Right forelimb (tissue), 1 donor: ENCODE results near the gene HTR1E.
"Not testable (repeated sequence)": the region's sequence is repeated elsewhere in the genome, so short reads cannot be mapped to it uniquely, and the experiment has no call there.

Source experiments
- DNase-seq: peaks from one replicate; pipeline ENCODE4 v3.0.0-alpha.2; 2018

The HTR1E gene, protein sequence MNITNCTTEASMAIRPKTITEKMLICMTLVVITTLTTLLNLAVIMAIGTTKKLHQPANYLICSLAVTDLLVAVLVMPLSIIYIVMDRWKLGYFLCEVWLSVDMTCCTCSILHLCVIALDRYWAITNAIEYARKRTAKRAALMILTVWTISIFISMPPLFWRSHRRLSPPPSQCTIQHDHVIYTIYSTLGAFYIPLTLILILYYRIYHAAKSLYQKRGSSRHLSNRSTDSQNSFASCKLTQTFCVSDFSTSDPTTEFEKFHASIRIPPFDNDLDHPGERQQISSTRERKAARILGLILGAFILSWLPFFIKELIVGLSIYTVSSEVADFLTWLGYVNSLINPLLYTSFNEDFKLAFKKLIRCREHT

DNA sequence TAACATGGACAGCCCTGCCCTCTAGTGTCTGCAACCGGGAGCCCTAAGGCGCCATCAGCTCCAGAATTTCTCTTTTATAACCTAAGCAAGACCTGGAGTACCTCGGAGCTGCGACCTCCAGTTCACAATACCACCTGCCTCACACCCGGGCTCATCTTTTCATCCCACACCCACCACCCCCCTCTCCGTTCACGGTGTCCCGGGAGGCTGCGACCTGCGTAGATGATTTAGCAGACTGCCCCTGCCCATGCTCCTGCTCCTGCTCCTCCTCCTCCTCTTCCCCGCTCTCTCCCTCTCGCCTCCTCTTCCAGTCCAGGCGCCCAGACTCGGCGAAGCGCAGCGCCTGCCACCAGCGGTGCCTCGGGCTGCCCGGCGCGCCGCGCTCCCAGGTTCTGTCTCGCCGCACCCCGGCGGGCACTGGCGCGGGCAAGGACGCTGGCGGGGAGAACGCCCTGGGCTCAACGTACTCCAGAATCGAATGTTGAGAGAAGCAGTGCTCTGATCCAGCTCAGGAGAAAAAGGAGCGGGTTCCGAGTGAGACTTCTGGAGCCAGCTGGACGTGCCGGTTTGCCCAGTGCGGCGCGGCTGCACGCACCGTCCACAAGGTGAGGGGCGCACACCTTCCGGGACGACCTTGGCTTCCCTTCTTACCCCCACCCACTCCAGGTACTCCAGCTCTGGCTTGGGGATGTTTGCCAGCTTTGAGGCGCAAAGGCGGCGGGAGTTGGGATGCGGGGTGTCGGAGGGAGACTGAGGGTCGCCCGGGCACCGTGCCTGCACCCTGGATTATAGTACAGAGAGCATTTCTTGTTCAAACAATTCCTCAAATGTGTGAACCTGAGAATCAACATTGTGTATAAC, at the start of gene HTR1E:
TSS of gene HTR1E (plus strand) at position 310 of the 861 bp plus-strand sequence. CDS start 77,807 bp downstream, outside the sequence.
- peak; percentile 64 for DNase-seq

DNA sequence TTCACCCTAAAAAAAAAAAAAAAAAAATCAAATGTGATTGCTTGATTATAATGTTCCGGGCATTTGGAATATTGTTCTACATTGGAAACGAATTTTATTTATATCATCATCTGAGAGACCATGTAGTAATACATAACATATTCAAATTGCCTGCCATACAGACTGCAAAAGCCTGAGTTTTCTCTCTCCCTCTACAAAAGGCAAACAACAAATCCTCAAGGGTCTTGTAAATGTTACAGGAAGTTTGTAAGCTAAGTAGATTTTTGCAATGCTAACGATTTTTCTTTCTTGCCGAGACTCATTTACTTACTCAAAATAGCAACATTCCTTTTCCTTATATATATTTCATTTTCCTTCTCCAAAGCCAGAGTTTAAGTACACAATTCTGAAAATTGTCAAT, 49.0 kb upstream of the HTR1E start:
- no peak for DNase-seq

DNA sequence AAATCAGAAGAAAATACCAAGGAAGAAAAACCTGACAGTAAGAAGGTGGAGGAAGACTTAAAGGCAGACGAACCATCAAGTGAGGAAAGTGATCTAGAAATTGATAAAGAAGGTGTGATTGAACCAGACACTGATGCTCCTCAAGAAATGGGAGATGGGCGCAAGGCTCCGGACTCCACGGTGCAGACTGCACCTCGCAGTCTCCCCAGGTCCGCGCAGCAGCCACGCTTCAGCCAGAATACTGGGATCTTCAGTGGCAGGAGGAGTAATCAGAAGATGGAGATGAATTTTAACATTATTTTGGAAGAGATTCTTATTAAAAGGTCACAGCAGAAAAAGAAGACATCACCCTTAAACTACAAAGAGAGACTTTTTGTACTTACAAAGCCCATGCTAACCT, 40.1 kb upstream of the HTR1E start:
- not testable (repeated sequence) for DNase-seq

DNA sequence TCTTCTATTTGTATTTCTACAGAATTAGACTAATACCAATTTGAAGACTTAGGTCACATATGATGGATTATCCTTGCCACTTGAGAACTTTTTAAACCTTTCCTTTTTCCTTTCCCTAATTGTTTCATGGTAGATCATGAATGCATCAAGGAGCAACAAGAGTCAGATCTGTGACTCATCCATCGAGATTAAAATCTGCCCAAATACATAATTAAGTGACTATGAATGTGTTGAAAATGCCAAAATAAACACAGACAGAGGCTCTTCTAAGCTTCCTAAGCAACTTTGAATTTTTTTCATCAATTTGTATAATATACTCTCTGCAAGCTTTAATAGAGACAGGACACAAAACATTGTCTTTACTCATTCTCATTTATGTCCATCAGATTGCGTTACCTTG, 23.5 kb upstream of the HTR1E start:
- DNase-seq: no peak

DNA sequence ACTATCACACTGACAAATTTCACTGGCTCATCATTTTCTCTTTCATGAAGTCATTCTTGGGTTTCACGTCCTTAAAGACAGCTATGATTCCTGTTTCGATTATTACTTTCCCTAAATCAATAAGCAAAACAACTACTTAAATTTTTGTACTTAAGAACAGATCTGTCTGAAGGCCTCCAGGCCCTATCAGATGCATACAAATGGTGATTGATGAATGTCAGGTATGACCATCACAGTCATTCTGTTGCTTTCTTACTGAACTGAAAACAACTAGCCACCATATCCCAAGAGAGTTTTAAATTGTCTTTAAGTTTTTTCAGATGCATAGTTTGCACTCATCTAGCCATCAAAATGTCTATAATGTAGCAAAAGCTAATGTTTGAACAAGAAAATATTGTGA, 20.9 kb upstream of the HTR1E start:
- no peak for DNase-seq

DNA sequence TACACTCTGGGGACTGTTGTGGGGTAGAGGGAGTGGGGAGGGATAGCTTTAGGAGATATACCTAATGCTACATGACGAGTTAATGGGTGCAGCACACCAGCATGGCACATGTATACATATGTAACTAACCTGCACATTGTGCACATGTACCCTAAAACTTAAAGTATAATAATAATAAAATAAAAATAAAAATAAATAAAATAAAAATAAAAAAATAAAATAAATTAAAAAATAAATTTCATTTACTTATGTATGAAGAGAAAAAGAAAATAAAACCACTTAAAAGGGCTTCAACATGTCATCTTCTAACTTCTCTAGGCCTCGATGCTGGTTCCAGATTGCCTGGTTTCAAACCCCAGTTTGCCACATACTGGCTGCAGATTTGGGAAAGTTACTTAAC, 10.2 kb upstream of the HTR1E start:
- not testable (repeated sequence) for DNase-seq

DNA sequence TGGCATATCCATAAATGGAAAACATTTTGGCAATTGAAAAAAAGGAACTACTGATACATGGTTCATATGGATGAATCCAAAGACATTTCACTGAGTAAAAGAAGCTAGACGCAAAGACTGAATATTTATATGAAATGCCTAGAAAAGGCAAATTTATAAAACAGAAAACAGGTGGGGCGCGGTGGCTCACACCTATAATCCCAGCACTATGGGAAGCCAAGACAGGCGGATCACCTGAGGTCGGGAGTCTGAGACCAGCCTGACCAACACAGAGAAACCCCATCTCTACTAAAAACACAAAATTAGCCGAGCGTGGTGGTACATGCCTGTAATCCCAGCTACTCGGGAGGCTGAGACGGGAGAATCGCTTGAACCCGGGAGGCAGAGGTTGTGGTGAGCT, 9.5 kb upstream of the HTR1E start:
- not testable (repeated sequence) for DNase-seq

DNA sequence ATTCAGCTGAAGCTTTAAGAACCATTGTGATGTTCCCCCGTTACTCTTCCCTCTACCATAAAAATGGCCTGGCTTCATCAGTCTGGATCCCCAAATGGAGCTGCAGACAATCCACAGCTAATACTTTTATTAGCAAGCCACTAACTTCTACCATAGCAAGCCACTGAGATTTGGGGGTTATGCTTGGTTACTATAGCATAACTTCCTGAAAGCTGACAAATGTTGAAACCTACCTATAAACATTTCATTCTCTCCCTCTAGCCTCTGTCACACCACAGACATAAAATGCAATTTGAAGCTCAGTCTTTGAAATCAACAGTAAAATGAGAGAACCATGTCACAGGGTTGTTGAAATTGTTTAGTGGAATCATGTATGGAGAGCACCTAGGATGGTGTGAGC, 3.0 kb upstream of the HTR1E start:
- DNase-seq: no peak

DNA sequence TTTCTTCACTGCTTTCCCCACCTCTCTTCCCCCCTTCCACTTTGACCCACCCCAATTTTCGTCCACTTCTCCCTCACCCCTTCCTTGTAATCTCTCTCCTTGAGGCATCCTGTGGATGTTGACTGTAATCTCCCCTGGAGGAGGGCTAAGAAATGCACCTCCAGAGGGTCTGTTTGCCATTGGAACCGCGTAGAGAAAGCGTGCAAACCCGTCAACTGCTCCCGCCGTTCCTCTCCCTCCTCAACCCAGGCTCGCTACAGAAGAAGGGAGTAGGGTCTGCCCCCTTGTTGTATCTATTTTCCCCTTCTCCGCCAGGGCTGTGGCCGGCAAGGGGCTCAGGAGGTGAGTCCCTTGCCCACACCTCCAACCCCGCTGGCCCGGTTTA, 502 bp upstream of the HTR1E start:
- DNase-seq: no peak

DNA sequence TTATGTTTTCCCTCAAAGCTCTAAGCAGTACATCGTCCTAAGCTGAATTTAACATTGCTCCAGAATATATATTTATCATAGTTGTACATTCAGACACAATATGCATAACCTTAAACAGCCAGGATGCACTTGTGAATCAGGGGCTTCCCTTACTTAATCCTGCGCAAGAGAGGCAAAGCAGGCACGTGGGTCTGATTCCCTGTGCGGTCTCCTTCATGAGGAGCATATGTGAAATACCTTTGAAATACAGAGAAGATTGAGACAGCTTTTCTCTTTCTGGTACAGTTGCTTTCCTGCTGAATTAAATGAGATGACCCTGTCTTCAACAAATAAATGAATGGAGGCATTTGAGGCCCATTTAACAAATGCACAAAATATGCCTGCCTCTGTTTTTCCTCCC, 1.5 kb downstream of the HTR1E start:
- DNase-seq: no peak

DNA sequence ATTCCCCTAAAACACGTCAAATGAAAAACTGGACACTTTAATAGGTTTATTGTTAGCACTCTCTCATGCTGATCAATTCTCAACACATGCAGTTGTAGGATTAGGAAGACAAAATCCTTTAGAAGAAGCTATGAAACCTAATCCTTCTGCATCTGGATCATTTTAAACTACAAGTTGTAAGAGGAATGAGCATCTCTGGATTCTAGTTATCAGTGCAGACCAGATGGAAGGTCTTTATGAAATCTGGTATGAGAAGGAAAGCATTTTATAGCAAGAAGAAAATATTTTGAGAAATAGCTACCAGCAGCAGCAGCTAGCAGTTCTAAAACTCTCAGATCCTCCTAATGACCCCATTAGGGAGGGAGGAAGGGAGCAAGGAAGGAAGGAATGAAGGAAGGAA, 4.1 kb downstream of the HTR1E start:
- DNase-seq: no peak

DNA sequence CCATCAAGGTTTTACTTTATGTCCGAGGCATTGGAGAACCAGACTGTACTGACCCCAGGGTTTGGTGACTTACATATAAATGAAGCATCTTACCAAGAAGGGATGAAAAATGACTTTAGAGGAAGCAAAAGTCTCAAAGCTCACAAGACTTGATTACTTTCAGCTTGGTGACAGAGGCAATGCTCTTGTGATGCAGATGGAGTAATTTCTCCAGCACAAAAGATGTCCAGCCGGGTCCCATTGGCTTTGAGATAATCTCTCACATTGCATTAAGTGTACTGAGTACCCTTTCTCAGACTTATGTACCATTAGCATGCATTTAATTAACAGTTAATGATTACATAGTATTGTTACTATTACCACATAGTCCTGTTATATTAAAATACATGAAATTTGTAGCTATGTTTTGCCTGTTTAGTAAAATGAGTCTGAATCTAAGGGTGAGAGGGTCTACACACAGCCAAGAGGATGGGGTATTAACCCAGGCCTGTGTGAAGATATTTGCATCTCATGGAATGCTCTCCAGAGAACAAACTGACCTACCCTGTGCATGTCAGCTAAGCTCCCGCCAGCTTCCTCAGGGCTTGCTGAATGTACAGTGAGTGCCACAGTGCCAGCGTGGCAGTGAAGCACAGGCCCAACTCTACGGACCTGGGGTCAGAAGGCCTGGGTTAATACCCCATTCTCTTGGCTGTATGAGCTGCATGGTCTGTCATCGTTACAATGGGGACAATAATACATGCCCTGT, 5.6 kb downstream of the HTR1E start:
- DNase-seq: no peak

DNA sequence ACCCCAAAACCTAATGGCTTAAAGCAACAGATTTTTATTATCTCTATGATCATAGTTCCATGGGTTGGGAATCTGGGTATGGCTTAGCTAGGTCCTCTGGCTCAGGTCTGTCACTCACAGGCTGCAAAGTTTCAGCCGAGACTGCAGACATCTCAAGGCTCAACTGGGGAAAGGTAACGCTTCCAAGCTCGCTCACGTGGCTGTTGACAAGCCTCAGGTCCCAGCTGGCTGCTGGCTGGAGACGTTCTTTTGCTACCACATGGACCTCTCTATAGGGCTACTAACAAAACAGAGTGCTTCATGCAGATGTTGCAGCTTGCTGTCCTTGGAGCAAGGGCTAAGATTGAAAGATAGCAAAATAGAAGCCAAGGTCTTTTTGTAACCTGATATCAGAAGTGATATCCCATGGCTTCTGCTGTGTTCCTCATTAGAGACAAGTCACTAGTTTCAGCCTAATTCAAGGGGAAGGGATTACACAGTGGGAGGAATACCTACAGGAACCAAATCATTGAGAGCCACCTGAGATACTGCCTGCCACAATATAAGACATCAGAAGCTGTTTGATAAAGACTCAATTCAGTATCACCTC, 6.6 kb downstream of the HTR1E start:
- no peak for DNase-seq

DNA sequence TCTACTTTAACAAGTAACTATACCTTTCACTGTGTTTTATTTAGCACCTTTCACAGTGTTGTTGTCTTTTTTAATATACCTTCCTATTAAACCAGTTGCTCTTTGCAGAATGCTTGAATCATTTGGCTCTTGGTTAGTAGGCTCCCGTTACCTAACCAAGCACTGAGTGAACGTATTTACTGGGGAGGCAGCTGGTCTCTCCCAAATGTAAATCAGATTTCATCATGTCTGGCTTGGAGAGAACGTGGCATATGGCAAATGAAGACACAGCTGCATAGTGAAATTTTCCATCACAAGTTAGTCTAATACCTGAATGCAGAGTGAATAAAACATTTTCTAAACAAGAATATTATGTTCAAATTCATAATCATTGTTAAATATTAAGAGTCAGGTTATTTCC, 12.4 kb downstream of the HTR1E start:
- DNase-seq: no peak

DNA sequence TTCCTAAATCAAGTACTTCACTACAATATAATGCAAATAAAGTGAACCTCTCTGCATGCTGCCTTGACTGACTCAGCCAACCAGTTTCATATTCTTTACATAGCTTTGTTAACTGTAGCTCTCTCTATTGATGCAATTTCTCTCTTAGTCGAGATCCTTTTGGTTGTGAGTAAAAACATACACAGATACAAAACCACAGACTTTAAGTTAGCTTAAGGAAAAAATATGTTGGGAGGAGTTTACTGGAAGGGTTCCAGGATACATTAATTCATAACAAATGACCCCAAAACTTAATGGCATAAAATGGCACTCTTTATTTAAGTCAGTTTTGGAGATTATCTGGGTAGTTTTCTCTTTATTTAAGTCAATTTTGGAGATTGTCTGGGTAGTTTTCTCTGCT, 15.7 kb downstream of the HTR1E start:
- no peak for DNase-seq

DNA sequence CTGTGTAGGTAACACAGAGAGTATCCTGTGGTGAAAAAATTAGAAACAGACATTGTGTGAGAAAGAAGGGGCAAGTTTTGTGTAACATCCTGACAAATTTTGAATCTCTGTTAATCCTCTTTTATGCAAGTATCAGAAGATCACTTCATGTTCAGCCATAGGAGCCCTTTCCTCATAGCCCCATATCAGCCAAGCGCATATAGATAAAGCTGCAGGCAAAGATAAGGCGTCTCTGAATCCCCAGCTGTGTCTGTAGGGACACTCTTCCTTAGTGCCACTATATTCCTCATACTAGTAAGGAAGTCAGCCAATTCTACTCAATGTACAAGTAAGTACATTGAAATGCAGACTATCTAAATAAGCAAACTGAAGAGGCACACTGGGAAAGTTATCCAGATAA, 22.3 kb downstream of the HTR1E start:
- no peak for DNase-seq

DNA sequence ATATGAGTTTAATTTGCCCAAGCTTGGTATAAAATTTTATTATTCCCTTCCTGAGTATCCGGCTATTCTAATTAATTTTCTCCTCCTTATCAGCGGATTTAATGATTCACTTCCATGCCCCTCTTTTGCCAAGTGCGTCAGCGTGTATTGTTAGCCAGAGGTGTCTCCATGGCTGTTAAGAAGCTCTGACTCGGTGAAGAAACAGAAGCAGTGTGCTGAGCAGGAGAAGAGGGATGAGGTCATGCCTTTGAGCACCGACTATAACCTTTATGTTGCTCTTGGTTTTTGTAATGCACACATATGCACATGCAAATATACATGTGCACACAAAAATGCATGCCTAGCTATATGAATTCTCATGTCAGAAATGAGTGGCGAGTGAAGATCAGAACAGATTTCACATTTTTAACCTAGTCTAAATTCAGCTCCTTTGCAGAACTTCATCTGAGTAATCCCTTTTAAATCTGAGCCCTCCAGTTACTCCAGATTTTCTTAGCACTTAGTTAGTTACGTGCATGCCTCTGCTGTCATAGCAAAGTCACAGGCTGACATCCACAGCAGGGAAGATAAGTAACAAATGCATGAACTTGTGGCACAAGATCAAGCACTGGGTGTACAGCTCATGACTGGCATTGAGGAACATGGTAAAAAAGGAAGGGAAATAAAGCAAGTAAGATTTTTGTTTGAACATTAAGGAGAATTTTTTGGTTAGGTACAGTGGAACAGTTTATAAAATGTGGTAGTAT, 24.3 kb downstream of the HTR1E start:
- DNase-seq: no peak

DNA sequence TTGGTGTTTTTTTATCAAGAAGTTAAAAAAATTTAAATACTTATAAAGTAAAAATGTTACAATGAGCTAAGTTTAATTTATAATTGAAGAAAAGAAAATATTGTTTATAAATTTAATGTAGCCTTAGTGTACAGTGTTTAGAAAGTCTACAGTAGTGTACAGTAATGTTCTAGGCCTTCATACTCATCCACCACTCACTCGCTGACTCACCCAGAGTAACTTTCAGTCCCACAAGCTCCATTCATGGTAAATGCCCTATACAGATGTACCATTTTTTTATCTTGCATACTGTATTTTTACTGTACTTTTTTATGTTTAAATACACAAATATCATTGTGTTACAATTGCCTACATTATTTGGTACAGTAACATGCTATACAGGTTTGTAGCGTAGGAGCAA, 26.0 kb downstream of the HTR1E start:
- DNase-seq: no peak

DNA sequence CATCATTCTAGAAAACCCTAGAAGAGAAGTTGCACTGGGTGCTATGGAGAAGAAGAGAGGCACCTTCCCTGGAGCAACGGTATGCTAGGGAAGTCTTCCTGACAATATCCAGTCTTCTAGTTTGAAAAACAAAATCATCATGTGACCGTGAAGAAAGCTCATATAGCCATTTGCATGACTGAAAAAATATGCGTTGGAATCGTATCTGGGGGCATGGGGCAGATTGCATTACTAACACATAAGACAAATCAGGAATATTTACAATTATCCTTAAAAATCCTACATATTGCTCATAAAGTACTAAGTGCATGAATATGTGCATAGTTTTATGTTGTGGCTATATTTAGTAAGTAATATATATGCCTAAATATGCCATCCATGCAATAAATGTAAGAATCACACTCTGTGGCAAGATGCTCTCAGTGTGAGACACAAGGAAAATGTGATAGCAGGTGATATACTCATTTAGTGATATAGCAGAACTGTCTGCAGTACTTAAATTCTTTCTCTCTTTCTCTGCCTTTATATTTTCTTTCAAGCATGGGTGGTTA, 26.8 kb downstream of the HTR1E start:
- DNase-seq: no peak

DNA sequence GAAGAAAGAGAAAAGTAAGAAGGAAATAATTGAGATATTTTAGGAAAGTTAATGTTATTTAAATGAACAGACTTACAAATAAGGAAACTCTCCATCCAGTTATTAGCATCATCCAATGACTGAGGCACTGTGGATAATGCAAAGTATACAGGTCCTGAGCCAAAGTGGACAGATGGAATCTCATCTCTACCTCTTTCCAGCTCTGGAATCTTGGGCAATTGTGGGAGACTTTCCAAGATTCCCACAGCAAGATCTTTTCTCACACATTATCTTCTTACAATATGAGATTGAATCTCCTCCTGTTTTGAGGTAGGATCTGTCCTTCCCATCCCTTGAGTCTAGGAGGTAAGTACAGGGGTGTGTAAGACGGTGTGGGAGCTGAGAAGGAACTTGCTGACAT, 28.9 kb downstream of the HTR1E start:
- no peak for DNase-seq

DNA sequence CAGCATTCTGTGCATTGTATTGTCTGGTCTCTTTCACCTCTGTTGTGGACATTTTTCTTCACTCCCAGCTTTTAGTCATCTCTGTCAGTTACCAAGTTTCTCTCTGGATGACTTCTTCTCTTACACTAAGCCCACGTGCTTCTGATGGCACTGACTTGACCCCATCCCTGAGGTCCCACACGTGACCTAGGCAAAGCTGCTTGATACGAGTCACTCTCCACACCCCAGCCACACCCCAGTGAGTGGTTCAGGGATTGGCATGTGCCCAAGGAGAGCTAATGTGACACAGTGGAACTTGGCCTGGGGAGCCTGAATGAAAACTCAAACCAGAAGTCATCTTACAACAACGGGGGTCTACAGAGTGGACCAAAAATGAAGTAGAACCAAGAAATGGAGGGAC, 32.2 kb downstream of the HTR1E start:
- DNase-seq: no peak

DNA sequence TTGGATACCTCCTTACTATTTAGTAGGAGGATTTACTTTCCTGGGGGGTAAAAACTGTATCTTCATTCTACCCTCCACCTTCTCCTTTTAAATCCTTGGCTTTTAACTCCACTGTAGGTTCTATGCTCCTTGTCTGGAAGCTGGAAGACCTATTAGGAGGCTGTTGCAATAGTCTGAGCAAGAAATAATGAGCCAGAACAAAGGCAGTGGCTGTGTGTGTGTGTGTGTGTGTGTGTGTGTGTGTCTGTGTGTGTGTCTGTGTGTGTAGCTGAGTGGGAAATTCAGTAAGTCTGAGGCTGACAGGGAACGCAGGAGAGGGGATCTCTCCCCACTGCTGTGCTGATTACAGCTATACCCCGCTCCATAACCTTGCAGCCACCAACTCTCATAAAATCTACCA, 35.8 kb downstream of the HTR1E start:
- DNase-seq: no peak
